Endodermal cell (in vitro differentiated cells): ENCODE results near the gene DUSP7. TPM values are rescaled to one million over a fixed set of nuclear protein-coding genes. Genes with fewer than 3 reads are reported as not detected.

ENCODE experiments used
- DNase-seq: peaks from one replicate; pipeline ENCODE4 v3.0.0-alpha.2; 2017
- H3K27ac ChIP-seq: 2 replicates; pipeline ENCODE4 v1.5.1; 2013; ENCODE audit warnings: mild to moderate bottlenecking, low read depth, low read length, moderate library complexity
- H3K27me3 ChIP-seq: 2 replicates; pipeline ENCODE4 v1.6.1; 2013; ENCODE audit warnings: mild to moderate bottlenecking, low read length, moderate library complexity; ENCODE audit not compliant: insufficient read depth, control insufficient read depth, poor library complexity, severe bottlenecking
- H3K36me3 ChIP-seq: 2 replicates; pipeline ENCODE4 v1.7.0; 2013; ENCODE audit warnings: mild to moderate bottlenecking, low read length, moderate library complexity; ENCODE audit not compliant: control insufficient read depth, insufficient read depth
- H3K4me1 ChIP-seq: one replicate; pipeline ENCODE4 v1.7.0; 2013; ENCODE audit warnings: low read length; ENCODE audit not compliant: control insufficient read depth, insufficient read depth
- H3K4me3 ChIP-seq: 2 replicates; pipeline ENCODE4 v1.5.1; 2013; ENCODE audit warnings: mild to moderate bottlenecking, low read length, moderate library complexity
- H3K9ac ChIP-seq: 2 replicates; pipeline ENCODE4 v1.6.1; 2013; ENCODE audit warnings: mild to moderate bottlenecking, low read length, moderate library complexity; ENCODE audit not compliant: poor library complexity, severe bottlenecking; ENCODE audit errors: extremely low read depth
- H3K9me3 ChIP-seq: 2 replicates; pipeline ENCODE4 v1.6.1; 2013; ENCODE audit warnings: mild to moderate bottlenecking, low read length, moderate library complexity; ENCODE audit not compliant: control insufficient read depth
- H3K27ac Mint-ChIP-seq: 2 replicates; pipeline ENCODE4 v1.8.0; 2020; ENCODE audit warnings: mixed read lengths
- H3K27me3 Mint-ChIP-seq: 2 replicates; pipeline ENCODE4 v1.8.0; 2021; ENCODE audit warnings: mild to moderate bottlenecking, mixed read lengths; ENCODE audit not compliant: insufficient read depth
- H3K36me3 Mint-ChIP-seq: 2 replicates; pipeline ENCODE4 v1.8.0; 2020; ENCODE audit warnings: low read depth, mixed read lengths
- H3K4me1 Mint-ChIP-seq: 2 replicates; pipeline ENCODE4 v1.8.0; 2020; ENCODE audit warnings: mixed read lengths
- H3K4me3 Mint-ChIP-seq: 2 replicates; pipeline ENCODE4 v1.8.0; 2020; ENCODE audit warnings: mild to moderate bottlenecking, moderate library complexity, mixed read lengths
- H3K9me3 Mint-ChIP-seq: 2 replicates; pipeline ENCODE4 v1.8.0; 2020; ENCODE audit warnings: mild to moderate bottlenecking, mixed read lengths
- WGBS, 2 experiments: methylation state at CpG; one replicate each; pipeline versions ENCODE4 v1.1.5 to v1.1.7; 2013; ENCODE audit warnings: missing lambda C conversion rate in 2 of 2, mixed read lengths in 1 of 2; ENCODE audit not compliant: insufficient coverage in 1 of 2, insufficient read length in 1 of 2; 5-methylcytosine and 5-hydroxymethylcytosine counted together
- total RNA-seq, 2 donors: library from RNA; stranded (reverse); fragmentation: NEBNext Ultra II Directional in 1 of 2; extraction: Animal tissue kit (Norgen Biotek cat#: 25700) in 1 of 2; gene quantifications; 2 replicates in 1 of 2; 3 replicates in 1 of 2; pipeline ENCODE4 v1.2.1, GENCODE V29; 2021
- TF ChIP-seq, protein P1 (sequence below): fragments of 200-600 bp; sonication (generic); conservative IDR thresholded peaks from 2 replicates; pipeline ENCODE4 v1.5.0; 2021; ENCODE audit warnings: antibody characterized with exemption, mild to moderate bottlenecking

DUSP7 gene
- total RNA-seq, 2 donors from 2014 or later = 14.2 to 16.7 TPM

DNA sequence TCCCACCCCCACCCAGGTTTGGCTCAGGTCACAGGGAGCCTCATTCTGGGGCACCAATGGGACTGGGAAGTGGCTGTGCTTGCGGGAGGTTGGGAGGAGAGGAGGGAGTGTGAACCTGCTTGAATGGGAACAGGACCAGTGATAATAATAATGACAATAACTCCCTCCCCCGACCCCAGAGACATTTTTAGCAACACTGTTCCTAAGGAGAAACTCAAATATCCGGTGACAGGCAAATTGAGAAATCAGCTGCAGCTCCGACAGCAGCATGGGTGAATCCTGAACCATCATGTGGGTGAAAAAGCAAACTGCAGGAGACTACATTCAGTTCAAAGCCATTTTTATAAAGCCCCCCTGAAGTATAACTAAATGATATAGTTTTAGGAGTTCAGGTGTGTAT lies 49.1 kb downstream of the DUSP7 start:
- H3K4me1 Mint-ChIP-seq = peaks cover 18% of the 10 kb centered on the region
- DNase-seq = no peak

DNA sequence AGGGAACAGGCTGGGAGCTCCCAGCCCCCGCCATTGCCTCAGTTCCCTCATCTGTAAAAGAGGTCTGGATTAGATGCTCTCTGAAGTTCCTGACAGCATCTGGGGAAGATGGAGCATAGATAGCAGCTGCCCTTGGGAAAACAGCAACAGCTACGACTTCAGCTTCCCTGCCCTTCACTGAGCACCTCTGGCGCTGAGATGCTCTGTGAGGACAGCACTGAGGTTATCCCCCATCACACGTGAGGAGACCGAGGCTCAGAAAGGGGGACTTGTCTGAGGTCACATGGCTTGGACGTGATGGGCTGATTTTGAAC lies 49.6 kb downstream of the DUSP7 start:
- H3K9me3 Mint-ChIP-seq = no peaks in the 10 kb centered on the region
- no peaks in the 10 kb centered on the region for H3K36me3 Mint-ChIP-seq
- Histone ChIP-seq H3K9ac (no peak overlapping the region), H3K27me3 (no peaks in the 10 kb centered on the region), H3K4me3 (no peak overlapping the region), H3K9me3 (no peaks in the 10 kb centered on the region), H3K27ac (no peak overlapping the region), H3K36me3 (no peaks in the 10 kb centered on the region), H3K4me1 (peaks cover 6% of the 10 kb centered on the region)
- peaks cover 15% of the 10 kb centered on the region for H3K27me3 Mint-ChIP-seq
- no peak for DNase-seq
- WGBS, 2 experiments = 91 to 95% methylated on average over 4 to 6 of the region's 6 CpGs
- H3K4me3 Mint-ChIP-seq = no peak overlapping the region
- peaks cover 18% of the 10 kb centered on the region for H3K4me1 Mint-ChIP-seq
- TF ChIP-seq, protein P1, sequence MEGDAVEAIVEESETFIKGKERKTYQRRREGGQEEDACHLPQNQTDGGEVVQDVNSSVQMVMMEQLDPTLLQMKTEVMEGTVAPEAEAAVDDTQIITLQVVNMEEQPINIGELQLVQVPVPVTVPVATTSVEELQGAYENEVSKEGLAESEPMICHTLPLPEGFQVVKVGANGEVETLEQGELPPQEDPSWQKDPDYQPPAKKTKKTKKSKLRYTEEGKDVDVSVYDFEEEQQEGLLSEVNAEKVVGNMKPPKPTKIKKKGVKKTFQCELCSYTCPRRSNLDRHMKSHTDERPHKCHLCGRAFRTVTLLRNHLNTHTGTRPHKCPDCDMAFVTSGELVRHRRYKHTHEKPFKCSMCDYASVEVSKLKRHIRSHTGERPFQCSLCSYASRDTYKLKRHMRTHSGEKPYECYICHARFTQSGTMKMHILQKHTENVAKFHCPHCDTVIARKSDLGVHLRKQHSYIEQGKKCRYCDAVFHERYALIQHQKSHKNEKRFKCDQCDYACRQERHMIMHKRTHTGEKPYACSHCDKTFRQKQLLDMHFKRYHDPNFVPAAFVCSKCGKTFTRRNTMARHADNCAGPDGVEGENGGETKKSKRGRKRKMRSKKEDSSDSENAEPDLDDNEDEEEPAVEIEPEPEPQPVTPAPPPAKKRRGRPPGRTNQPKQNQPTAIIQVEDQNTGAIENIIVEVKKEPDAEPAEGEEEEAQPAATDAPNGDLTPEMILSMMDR = no peak
- H3K27ac Mint-ChIP-seq = no peak overlapping the region

More for the DNA sequence above, 49.1 kb downstream of the DUSP7 start:
- Mint-ChIP-seq H3K9me3 (no peaks in the 10 kb centered on the region), H3K36me3 (no peaks in the 10 kb centered on the region), H3K27me3 (peaks cover 11% of the 10 kb centered on the region), H3K27ac (no peak overlapping the region), H3K4me3 (no peak overlapping the region)
- H3K9ac ChIP-seq = no peak overlapping the region
- 76% methylated on average over 4 of the region's 4 CpGs; no CpG with 5 or more reads in 1 of the 2 experiments for WGBS, 2 experiments
- no peak overlapping the region for H3K27ac ChIP-seq
- TF ChIP-seq, protein P1 = no peak
- no peaks in the 10 kb centered on the region for H3K9me3 ChIP-seq
- H3K27me3 ChIP-seq = no peaks in the 10 kb centered on the region
- H3K4me3 ChIP-seq = no peak overlapping the region
- H3K36me3 ChIP-seq = no peaks in the 10 kb centered on the region
- H3K4me1 ChIP-seq = peaks cover 6% of the 10 kb centered on the region

DNA sequence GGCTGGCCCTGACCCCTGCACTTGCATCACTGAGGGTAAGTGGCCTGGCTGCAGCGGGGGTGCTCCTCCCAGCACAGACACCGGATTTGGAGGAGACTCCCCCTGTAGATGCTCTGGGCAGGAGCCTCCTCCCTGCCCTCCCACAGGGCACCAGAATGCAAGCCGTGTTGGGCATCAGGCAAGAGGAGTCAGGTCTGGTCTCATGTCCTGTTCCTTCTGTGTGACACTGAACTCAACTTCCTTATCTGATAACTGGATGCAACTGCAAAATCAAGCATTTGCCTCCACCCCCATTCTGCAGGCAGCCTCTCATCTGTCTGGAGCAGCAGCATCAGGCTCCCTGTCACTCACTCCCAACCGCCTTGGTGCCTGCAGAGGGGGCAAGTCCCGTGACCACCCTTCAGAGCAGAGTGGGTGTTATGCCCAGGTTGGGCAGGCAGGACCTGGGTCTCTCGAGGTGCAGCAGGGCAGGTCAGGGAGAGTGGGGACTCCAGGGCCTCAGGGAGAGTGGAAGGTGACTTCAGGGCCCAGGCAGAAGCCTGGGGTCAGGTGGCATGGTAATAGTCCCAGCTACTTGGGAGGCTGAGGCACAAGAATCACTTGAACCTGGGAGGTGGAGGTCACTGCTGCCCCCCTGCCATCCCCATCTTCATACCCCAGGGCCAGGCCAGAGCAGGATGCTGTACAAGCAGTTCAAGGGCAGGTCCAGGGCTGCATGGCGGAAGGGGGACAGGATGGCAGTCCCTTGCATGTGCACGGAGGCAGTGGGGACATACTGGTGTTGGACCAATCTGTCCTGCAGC lies 50.2 kb downstream of the DUSP7 start:
- TF ChIP-seq, protein P1 = no peak
- Histone ChIP-seq H3K9ac (no peak overlapping the region), H3K27me3 (no peaks in the 10 kb centered on the region), H3K36me3 (no peaks in the 10 kb centered on the region), H3K9me3 (no peaks in the 10 kb centered on the region), H3K4me1 (peaks cover 6% of the 10 kb centered on the region), H3K4me3 (no peak overlapping the region), H3K27ac (no peak overlapping the region)
- no peak for DNase-seq
- no peak overlapping the region for H3K27ac Mint-ChIP-seq
- H3K27me3 Mint-ChIP-seq = peaks cover 16% of the 10 kb centered on the region
- H3K9me3 Mint-ChIP-seq = no peaks in the 10 kb centered on the region
- H3K36me3 Mint-ChIP-seq = no peaks in the 10 kb centered on the region
- no peak overlapping the region for H3K4me3 Mint-ChIP-seq
- peaks cover 18% of the 10 kb centered on the region for H3K4me1 Mint-ChIP-seq
- WGBS, 2 experiments = 54 to 66% methylated on average over 7 to 8 of the region's 8 CpGs
